Islet of Langerhans (tissue), 1 donor: ENCODE data around the gene RAP1GAP.

Experiments
- FAIRE-seq: peaks from one replicate; lab custom pipeline; 2011; peaks lifted over from hg19 to GRCh38; lab: Jason Lieb, UNC

The RAP1GAP gene

GRCh38 chr1:21608798-21609197 lies 60.4 kb downstream of the RAP1GAP start:
- no peak for FAIRE-seq

- FAIRE-seq: no peak
Measured at GRCh38 chr1:21607549-21608529, 61.3 kb downstream of the RAP1GAP start.

GRCh38 chr1:21605964-21606705 lies 63.0 kb downstream of the RAP1GAP start:
- no peak for FAIRE-seq

DNA sequence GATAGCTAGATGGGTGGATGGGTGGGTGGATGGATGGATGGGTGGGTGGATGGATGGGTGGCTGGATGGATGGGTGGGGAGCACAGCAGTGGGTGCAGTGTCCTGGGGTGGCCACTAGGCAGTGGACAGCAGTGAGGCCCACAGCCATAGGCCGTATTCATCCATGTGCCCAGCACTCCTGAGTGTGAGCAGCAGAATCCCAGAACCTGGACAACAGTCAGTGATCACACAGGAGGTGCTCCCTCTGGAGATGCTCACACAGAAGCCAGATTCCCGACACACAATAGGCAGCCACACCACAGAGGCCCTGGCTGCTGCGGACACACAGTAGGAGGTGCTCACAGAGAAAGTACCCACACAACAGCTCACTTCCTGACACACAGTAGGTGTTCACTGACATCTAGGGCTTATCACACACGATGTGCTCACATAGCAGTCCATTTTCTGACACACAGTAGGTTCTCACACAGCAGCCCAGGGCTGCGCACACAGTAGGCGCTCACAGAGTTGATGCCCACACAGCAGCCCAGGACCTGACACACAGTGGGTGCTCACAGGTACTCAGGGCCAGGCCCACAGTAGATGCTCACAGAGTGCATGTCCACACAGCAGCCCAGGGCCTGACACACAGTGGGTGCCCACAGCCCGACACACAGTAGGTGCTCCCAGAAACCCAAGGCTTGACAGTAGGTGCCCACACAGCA lies 64.0 kb downstream of the RAP1GAP start:
- FAIRE-seq: no peak

GRCh38 chr1:21604208-21604957 lies 64.8 kb downstream of the RAP1GAP start:
- no peak for FAIRE-seq

GRCh38 chr1:21603177-21604138 lies 65.7 kb downstream of the RAP1GAP start:
- FAIRE-seq: no peak

DNA sequence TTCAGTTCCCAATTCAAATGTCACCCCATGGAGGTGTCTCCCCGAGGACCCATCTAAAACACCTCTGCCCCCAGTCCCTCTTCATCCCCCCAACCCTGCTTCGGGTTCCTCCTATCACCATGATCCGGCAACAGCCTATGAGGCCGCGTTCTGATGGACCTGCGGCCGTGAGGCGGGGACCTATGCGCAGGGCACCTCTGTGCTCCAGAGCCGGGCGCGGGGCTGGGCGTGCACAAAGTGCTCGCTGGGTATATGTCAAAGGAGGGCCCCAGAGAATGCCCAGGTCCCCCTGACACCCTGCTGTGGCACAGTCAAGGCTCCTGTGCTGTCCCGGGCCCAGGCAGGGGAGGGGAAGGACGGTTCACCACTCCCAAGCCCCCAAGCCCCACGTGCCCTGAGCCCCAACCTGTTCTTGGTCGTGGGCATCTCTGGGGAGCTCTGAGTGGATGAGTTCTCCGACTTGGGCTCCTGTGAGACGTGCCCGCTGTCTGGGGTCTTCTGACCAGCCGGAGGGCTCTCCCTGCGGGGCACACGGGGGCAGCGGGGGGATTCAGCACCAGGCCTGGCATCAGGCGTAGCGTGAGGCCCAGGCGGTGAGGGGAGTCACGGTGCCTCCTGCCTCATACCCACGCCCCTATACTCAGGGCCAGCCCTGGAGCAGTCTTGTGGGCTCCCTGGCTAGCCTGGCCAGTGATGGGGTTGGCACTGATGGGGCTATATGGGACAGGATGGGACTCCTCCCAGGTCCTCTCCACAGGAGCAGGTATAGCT lies 67.7 kb downstream of the RAP1GAP start:
- FAIRE-seq: no peak

DNA sequence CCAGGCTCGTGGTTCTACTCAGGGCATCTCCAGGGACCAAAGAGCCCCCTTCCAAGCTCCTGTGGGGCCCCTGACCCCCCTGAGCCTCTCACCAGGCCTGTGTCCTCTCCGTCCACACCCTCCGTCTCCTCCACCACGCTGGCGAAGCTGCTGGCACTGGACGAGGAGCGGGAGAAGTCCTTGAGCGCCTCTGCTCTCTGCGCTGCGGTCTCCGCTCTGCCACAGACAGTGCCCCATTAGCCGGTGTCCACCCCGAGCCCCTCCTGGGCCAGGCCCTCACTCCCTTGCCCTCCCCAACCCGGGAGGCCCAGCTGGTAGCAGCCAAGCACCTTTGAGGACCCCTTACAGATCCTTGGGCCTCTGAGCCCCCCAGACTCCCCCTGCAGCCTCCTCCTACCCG lies 69.8 kb downstream of the RAP1GAP start:
- FAIRE-seq: no peak

DNA sequence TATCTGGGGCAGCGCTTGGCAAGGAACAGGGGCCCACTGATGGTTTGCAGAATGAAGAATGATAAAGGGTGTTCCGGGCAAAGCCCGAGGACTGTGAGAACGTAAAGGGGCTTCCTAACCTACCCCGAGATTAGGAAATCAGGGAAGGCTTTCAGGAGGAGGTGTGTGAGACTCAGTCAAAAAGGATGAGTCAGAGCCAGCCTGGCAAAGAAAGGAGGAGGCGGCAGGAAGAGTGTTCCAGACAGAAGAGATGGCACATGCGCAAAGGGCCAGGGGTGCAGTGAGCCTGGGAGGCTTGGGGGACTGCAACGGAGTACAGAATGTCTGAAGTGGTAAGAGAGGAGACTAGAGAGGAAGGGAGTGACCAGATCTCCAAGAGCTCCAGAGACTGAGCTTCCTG lies 70.3 kb downstream of the RAP1GAP start:
- FAIRE-seq: no peak

GRCh38 chr1:21598417-21598816 lies 70.7 kb downstream of the RAP1GAP start:
- FAIRE-seq: no peak

- FAIRE-seq: no peak
Measured at GRCh38 chr1:21597753-21598152, 71.4 kb downstream of the RAP1GAP start.

GRCh38 chr1:21596628-21597027 lies 72.5 kb downstream of the RAP1GAP start:
- FAIRE-seq: no peak

GRCh38 chr1:21596174-21596573 lies 73.0 kb downstream of the RAP1GAP start:
- FAIRE-seq: no peak

- no peak for FAIRE-seq
Measured at GRCh38 chr1:21594935-21595897, 73.9 kb downstream of the RAP1GAP start.

GRCh38 chr1:21594501-21594900 lies 74.7 kb downstream of the RAP1GAP start:
- no peak for FAIRE-seq

DNA sequence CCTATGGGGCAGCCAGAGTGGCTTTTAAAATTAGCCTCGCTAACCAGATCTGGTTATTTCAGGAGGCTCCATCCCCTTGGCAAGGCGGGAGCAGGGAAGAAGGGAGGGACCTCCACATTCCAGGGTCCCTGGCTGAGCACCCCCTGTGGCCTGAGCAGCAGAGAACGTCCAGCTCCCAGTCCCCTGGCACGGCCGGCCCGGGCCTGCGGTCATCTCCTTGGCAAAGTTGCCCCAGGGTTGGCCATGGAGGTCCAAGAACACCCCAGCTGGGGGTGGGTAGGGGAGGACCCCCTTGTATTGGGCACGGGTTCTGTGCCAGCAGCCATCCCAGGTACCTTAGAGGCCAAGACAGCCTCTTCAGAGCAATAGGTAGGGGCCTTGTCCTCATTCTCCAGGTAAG lies 75.9 kb downstream of the RAP1GAP start:
- no peak for FAIRE-seq

GRCh38 chr1:21592086-21592865 lies 76.9 kb downstream of the RAP1GAP start:
- no peak for FAIRE-seq

DNA sequence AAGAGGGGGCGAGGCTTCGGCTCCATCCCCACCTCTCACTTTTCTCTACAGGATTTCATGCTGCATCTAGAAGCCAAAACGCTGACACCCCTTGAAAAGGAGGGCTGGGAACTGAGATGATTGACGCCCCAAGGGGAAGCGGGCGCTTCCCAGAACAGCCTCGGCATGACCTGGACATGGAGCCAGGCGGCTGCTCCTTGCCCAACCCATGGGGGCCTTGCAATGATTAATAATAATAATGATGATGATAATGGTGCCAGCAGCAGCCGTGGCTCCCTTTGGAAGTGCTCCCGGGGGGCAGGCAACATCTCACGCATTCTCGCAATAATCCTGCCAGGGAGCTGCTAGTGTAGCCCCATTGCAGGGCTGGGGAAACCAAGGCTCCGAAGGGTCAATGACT lies 78.2 kb downstream of the RAP1GAP start:
- no peak for FAIRE-seq
